ENCODE results near the gene GALNT2. TPM values are rescaled to one million over a fixed set of nuclear protein-coding genes. Genes with fewer than 3 reads are reported as not detected.

Gene GALNT2
- total RNA-seq, 2 experiments from 2014 or later: 59.8 to 62.4 TPM

DNA sequence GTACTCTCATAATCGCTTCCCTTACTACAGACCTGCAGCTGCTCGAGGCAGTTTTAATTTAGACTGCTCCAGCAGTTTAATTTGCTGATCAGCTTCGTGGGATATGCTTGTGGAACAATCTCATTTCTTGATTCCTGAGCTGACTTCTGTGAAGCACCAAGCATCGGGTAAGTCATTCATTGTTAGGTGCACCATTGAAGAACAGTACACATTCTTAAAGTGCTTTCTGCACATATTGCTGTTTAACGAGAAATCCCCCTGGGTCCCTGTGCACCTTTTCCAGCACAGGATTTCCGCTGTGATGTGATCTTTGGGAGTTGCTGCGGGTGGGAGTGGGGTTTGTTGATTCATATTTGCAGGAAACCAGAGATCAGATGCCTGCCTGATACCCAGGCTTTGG lies 9.1 kb downstream of the GALNT2 start:
- Mint-ChIP-seq H3K27me3 (ENCODE audit: low read depth) (no peaks in the 10 kb centered on the region), H3K4me3 (peak overlapping the region; percentile 6), H3K27ac (peak overlapping the region; percentile 70), H3K4me1 (ENCODE audit: low read depth) (peaks cover 63% of the 10 kb centered on the region), H3K9me3 (no peaks in the 10 kb centered on the region), H3K36me3 (ENCODE audit: low read depth) (peaks cover 26% of the 10 kb centered on the region)
- intact Hi-C loops (cut with micrococcal nuclease): no loop called here
- DNase-seq: no peak
- CTCF ChIA-PET: interaction anchor here (3.0 kb wide), 1 partner anchor 34 kb away, joined by 10 read pairs; no protein-coding TSS in a partner anchor

DNA sequence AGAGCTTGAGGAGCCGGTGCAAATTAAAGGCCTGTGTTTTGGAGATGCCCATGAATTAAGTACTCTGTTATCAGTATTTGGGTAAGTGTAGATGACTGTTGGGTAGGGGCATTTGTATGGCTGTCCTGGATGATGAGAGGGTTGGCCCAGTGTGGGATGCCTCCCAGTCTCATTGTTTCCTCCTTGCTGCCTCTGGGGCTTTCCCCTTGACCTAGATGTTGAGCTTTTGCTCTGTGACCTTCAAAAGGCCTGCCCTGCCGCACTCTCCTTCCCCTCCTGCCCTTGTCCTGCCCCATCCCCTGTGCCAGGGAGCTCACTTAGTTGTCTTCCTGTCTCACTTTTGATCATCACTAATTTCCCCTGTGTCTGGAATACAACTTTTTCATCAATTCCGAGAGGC lies 10.0 kb downstream of the GALNT2 start:
- CTCF ChIA-PET: interaction anchor here (0.9 to 3.0 kb wide), 2 partner anchors 8 to 33 kb away, joined by 4 to 10 read pairs; no protein-coding TSS in a partner anchor
- Mint-ChIP-seq H3K27ac (peak overlapping the region; percentile 70), H3K27me3 (ENCODE audit: low read depth) (no peaks in the 10 kb centered on the region), H3K36me3 (ENCODE audit: low read depth) (peaks cover 34% of the 10 kb centered on the region), H3K4me1 (ENCODE audit: low read depth) (peaks cover 54% of the 10 kb centered on the region), H3K9me3 (no peaks in the 10 kb centered on the region), H3K4me3 (no peak overlapping the region)
- DNase-seq: no peak
- intact Hi-C loops (cut with micrococcal nuclease): loop anchor here (1.0 kb wide), 1 partner anchor 9 kb away; no protein-coding TSS in a partner anchor

DNA sequence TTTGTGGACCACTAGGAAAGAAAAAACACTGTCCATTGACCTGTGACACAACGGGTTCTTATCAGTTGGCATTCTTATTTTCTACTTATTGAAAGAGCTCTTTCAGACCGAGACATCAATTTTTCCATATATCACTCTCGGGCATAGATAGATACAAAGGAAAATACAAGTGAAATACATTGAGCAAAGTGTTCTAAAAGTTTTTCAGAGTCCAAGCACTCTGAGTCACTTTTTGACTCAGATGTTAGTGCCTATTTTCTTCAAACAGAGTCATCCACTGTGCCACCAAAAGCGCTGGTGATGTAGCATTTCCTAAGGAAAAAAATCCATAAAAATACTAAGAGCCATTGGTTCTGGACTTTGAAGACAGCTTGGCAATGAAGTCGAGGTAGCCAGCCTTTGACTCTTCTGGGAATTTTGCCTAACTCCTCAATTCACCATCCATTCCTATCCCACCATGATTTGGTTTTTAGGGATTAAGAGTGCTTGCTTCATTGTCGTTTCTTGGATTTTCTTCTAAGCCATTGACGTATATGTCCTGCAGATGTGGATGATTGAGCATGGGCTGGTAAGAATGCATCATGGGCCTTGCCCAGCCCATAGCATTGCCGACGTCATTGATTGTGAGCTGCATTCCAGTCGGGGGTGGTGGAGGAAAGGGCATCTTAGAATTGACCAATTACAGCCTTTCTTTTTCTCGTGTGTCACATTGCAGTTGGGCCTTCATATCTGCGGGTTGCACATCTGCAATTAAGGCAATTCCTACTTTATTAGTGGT lies 10.6 kb downstream of the GALNT2 start:
- CTCF ChIA-PET: interaction anchor here (0.7 to 3.0 kb wide), 4 partner anchors 9 to 52 kb away, joined by 4 to 10 read pairs (median 6); no protein-coding TSS in a partner anchor
- peak overlapping the region; percentile 70 for H3K27ac Mint-ChIP-seq
- peaks cover 51% of the 10 kb centered on the region for H3K4me1 Mint-ChIP-seq (ENCODE audit: low read depth)

DNA sequence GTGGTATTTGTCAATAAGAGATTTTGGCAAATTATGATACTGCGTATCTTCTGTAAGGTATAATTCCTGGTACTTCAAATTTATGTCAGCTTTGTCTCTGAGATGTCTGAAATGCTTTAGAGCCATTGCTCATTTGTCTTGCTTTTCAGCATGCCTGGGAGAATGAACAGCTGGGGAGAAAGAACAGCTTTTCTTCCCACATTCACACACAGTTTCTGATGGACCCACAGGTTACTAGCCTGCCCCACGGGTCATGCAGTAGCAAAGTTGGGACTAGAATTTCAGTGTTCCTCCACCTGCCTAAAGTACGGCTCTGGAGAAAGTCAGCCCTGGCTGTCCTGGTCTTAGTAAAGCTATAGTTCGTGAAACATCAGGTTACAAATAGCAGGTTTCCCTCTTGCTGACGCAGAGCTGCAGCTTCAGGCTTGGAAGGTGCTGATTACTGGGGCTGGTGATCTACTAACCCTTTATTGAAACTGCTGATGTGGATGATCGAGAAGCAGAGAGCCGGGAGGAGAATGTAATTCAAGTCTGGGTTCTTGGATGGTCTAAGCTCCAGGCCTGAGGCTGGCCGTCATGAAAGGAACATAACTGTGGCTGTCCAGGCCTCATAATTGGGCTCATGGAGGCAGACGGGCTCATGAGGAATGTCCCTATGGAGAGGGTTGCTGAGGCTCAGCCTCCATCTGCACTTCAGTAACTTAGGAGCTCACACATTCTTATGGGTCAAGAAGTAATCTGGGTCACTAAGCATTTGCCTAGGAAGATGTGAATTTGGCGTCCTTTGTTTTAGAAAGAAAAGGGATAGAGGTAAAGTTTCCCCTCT lies 12.4 kb downstream of the GALNT2 start:
- no peak for DNase-seq
- CTCF ChIA-PET: interaction anchor here (1.5 to 3.0 kb wide), 2 partner anchors 24 to 30 kb away, joined by 8 to 10 read pairs; no protein-coding TSS in a partner anchor
- peaks cover 11% of the 10 kb centered on the region for H3K9me3 Mint-ChIP-seq
- no peak overlapping the region for H3K27ac Mint-ChIP-seq
- no peaks in the 10 kb centered on the region for H3K27me3 Mint-ChIP-seq (ENCODE audit: low read depth)
- intact Hi-C loops (cut with micrococcal nuclease): no loop called here
- peaks cover 43% of the 10 kb centered on the region for H3K36me3 Mint-ChIP-seq (ENCODE audit: low read depth)
- peaks cover 53% of the 10 kb centered on the region for H3K4me1 Mint-ChIP-seq (ENCODE audit: low read depth)
- H3K4me3 Mint-ChIP-seq: no peak overlapping the region

More for the DNA sequence above, 10.6 kb downstream of the GALNT2 start:
- H3K4me3 Mint-ChIP-seq: no peak overlapping the region
- no peaks in the 10 kb centered on the region for H3K27me3 Mint-ChIP-seq (ENCODE audit: low read depth)
- intact Hi-C loops (cut with micrococcal nuclease): loop anchor here (1.0 kb wide), 1 partner anchor 9 kb away; no protein-coding TSS in a partner anchor
- H3K9me3 Mint-ChIP-seq: peaks cover 3% of the 10 kb centered on the region
- no peak for DNase-seq
- H3K36me3 Mint-ChIP-seq (ENCODE audit: low read depth): peaks cover 37% of the 10 kb centered on the region

DNA sequence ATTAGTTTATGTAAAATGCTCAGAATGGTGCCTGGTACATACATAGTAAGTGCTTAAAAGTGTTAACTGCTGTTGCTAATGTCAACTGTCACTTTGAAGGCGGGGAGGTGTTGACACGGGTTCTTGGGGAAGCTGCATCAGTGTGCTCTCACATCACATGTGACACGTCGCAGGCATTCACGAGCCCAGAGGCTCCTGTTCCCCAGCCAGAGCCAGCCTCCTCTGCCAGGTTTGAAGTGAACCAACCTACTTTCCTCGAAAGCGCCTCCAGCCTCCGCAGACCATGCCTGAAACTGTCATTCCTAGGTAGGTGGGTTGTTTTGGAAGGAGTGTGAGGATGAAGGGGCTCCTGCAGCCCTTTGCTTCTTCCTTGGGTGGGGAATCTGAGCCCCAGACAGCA lies 13.8 kb downstream of the GALNT2 start:
- peaks cover 60% of the 10 kb centered on the region for H3K4me1 Mint-ChIP-seq (ENCODE audit: low read depth)
- H3K27me3 Mint-ChIP-seq (ENCODE audit: low read depth): no peaks in the 10 kb centered on the region
- H3K4me3 Mint-ChIP-seq: no peak overlapping the region
- peaks cover 11% of the 10 kb centered on the region for H3K9me3 Mint-ChIP-seq
- intact Hi-C loops (cut with micrococcal nuclease): no loop called here
- DNase-seq: no peak
- peaks cover 39% of the 10 kb centered on the region for H3K36me3 Mint-ChIP-seq (ENCODE audit: low read depth)
- H3K27ac Mint-ChIP-seq: no peak overlapping the region
- CTCF ChIA-PET: interaction anchor here (0.7 to 1.0 kb wide), 2 partner anchors 29 to 87 kb away, joined by 3 read pairs; no protein-coding TSS in a partner anchor

DNA sequence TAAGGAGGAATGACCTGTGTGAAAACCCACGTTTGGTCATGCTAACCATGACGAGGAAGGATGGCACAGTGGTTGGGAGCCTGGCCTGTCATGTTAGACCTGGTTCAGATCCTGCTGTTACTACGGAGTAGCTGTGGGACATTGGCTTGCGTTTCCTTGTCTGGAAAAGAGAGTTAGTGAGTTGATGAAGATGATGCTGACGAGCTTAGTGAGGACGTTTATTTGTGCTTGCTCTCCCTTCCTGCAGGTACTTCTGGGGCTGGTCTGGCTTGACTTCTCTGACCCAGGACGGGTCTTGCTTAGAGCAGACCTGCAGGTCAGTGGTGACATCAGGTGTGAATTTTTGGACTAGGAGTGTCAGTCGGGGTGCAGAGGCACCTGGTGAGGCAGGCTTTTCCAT lies 14.7 kb downstream of the GALNT2 start:
- no peak overlapping the region for H3K4me3 Mint-ChIP-seq
- peaks cover 31% of the 10 kb centered on the region for H3K36me3 Mint-ChIP-seq (ENCODE audit: low read depth)
- DNase-seq: no peak
- peaks cover 59% of the 10 kb centered on the region for H3K4me1 Mint-ChIP-seq (ENCODE audit: low read depth)
- intact Hi-C loops (cut with micrococcal nuclease): no loop called here
- H3K27me3 Mint-ChIP-seq (ENCODE audit: low read depth): no peaks in the 10 kb centered on the region
- CTCF ChIA-PET: interaction anchor here (0.6 to 1.0 kb wide), 4 partner anchors 11 to 128 kb away, joined by 3 read pairs; no protein-coding TSS in a partner anchor
- H3K9me3 Mint-ChIP-seq: peaks cover 11% of the 10 kb centered on the region
- H3K27ac Mint-ChIP-seq: no peak overlapping the region

DNA sequence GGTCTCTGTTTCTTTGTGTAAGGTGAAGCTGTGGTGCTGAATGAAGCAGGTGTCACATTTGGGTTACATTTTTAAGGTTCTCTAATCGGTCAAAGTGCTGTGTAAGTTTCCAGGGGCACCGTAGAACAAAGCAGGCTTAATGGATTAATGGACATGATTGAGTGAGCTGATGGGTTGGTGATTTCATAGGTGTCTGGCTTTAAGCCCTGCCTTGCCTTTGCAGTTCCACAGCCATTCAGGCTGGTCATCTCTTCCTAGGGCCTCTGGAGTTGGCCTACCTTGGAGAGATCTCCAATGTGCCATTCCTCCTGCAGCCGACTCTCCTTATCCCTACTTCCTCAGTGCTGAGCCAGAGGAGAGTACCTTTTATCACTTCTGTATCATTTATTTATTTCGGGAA lies 15.2 kb downstream of the GALNT2 start:
- Mint-ChIP-seq H3K4me3 (no peak overlapping the region), H3K36me3 (ENCODE audit: low read depth) (peaks cover 27% of the 10 kb centered on the region), H3K27me3 (ENCODE audit: low read depth) (no peaks in the 10 kb centered on the region), H3K9me3 (peaks cover 11% of the 10 kb centered on the region), H3K4me1 (ENCODE audit: low read depth) (peaks cover 59% of the 10 kb centered on the region), H3K27ac (no peak overlapping the region)
- intact Hi-C loops (cut with micrococcal nuclease): no loop called here
- DNase-seq: no peak
- CTCF ChIA-PET: interaction anchor here (0.9 to 4.0 kb wide), 2 partner anchors 12 to 28 kb away, joined by 3 to 15 read pairs; no protein-coding TSS in a partner anchor

DNA sequence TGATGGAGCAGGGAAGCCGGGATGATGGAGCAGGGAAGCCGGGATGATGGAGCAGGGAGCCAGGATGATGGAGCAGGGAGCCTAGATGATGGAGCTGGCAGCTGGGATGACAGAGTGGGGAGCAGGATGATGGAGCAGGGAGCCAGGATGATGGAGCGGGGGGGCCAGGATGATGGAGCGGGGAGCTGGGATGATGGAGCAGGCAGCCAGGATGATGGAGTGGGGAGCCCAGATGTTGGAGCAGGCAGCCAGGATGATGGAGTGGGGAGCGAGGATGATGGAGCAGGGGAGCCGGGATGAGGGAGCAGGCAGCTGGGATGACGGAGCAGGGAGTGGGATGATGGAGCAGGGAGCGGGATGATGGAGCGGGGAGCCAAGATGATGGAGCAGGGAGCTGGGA lies 16.0 kb downstream of the GALNT2 start:
- Mint-ChIP-seq H3K36me3 (ENCODE audit: low read depth) (peaks cover 25% of the 10 kb centered on the region), H3K27me3 (ENCODE audit: low read depth) (no peaks in the 10 kb centered on the region), H3K4me1 (ENCODE audit: low read depth) (peaks cover 60% of the 10 kb centered on the region), H3K9me3 (peaks cover 11% of the 10 kb centered on the region), H3K27ac (peak overlapping the region; percentile 48), H3K4me3 (peak overlapping the region; percentile 25)
- CTCF ChIA-PET: interaction anchor here (0.6 to 4.0 kb wide), 4 partner anchors 21 to 187 kb away, joined by 3 to 15 read pairs (median 5); no protein-coding TSS in a partner anchor
- intact Hi-C loops (cut with micrococcal nuclease): no loop called here
- DNase-seq: no peak

DNA sequence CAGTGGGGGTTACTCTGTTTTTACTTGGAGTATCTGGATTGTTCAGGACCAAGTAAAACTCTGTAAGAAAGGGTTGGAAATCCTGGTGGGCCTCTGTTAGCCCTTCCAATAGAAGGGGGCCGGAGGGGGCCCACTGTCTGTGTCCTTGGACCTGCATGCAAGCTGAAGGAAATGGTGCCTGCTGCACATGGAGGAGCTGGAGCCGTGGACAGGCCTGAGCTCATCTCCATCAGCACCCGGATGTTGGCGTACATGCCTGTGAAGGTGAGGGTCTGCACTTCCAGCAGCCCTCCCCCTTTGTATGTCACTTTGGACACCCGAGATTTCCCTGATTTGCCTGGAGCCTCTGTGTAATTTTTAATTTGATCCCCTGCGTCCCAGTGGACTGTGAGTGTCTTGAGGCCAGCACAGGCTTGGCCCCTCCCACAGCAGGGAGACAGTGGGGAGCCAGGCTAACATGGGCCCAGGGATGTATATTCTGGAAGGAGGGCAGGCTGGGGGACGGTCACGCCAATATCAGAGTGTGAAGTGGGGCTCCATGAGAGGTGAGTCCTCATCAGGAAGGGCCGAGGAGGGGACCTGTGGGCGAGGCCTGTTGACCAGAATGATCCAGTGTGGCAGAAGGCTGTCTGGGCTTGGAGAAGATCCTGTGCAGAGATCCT lies 16.8 kb downstream of the GALNT2 start:
- H3K27me3 Mint-ChIP-seq (ENCODE audit: low read depth): no peaks in the 10 kb centered on the region
- peaks cover 30% of the 10 kb centered on the region for H3K36me3 Mint-ChIP-seq (ENCODE audit: low read depth)
- intact Hi-C loops (cut with micrococcal nuclease): loop anchor here (1.0 kb wide), 6 partner anchors 11 to 53 kb away; no protein-coding TSS in a partner anchor
- H3K4me1 Mint-ChIP-seq (ENCODE audit: low read depth): peaks cover 65% of the 10 kb centered on the region
- CTCF ChIA-PET: interaction anchor here (0.7 to 4.0 kb wide), 3 partner anchors 26 to 187 kb away, joined by 3 to 15 read pairs (median 4); no protein-coding TSS in a partner anchor
- peak overlapping the region; percentile 39 for H3K4me3 Mint-ChIP-seq
- H3K9me3 Mint-ChIP-seq: peaks cover 11% of the 10 kb centered on the region
- H3K27ac Mint-ChIP-seq: peak overlapping the region; percentile 82
- DNase-seq: no peak

DNA sequence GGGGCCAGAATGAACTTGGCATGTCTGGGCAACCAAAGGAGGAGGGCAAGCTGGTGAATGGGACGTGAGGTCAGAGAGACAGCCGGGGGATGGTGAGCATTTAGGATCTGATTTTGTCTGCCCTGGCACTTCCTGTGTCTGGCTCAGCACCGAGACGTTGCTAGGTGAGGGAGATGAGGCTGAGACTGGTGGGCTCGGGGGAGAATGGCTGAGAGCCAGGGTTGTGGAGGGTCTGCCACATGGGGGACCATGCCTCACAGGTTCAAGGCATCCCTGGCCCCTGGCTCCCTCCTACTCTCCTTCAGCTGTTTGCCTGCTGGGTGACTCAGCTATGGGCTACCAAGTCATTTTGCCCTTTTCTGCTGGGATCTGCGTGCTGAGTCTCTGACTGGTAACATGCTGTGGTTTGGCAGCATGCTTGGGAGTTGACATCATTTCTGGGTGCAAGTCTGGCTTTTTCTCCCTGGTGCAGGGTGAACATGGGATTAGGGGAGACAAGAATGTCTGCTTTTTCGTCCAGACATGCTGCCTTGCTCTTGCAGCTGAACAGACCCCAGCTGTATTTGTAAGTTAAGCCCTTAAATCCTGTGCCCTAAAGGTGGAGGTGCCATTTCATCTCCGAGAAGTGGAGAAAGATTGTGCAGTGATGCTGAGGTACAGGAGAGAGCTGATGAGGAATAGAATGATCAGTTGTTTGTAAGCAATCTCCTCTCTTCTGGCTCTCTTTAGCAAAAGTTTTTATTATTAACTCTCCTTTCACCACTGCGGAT lies 17.6 kb downstream of the GALNT2 start:
- H3K4me3 Mint-ChIP-seq: peak overlapping the region; percentile 39
- peaks cover 11% of the 10 kb centered on the region for H3K9me3 Mint-ChIP-seq
- peak overlapping the region; percentile 82 for H3K27ac Mint-ChIP-seq
- H3K27me3 Mint-ChIP-seq (ENCODE audit: low read depth): no peaks in the 10 kb centered on the region
- intact Hi-C loops (cut with micrococcal nuclease): loop anchor here (1.0 kb wide), 6 partner anchors 11 to 53 kb away; no protein-coding TSS in a partner anchor
- peak; percentile 91 for DNase-seq
- CTCF ChIA-PET: interaction anchor here (1.1 to 4.0 kb wide), 4 partner anchors 20 to 186 kb away, joined by 3 to 15 read pairs (median 4); no protein-coding TSS in a partner anchor
- peaks cover 34% of the 10 kb centered on the region for H3K36me3 Mint-ChIP-seq (ENCODE audit: low read depth)
- peaks cover 69% of the 10 kb centered on the region for H3K4me1 Mint-ChIP-seq (ENCODE audit: low read depth)

DNA sequence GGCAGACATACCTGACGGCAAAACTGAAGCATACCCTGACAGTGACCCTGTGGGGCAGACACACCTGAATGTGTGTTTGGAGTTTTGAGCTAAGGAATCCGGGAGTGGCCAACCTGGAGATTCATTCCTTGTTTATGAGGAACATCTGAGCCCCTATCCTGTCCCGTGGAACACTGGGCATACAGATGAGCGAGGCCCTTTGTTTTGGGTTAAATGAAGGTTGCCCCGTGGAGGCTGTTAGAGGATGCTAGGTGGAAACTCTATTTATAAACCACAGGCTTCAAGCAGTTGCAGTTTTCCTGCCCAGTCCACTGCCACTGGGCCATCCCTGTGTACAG lies 18.1 kb downstream of the GALNT2 start:
- DNase-seq: no peak
- Mint-ChIP-seq H3K27me3 (ENCODE audit: low read depth) (no peaks in the 10 kb centered on the region), H3K9me3 (peaks cover 11% of the 10 kb centered on the region), H3K4me3 (no peak overlapping the region), H3K4me1 (ENCODE audit: low read depth) (peaks cover 68% of the 10 kb centered on the region), H3K36me3 (ENCODE audit: low read depth) (peaks cover 34% of the 10 kb centered on the region), H3K27ac (peak overlapping the region; percentile 10)
- intact Hi-C loops (cut with micrococcal nuclease): no loop called here
- CTCF ChIA-PET: interaction anchor here (1.1 to 4.0 kb wide), 3 partner anchors 19 to 82 kb away, joined by 3 to 15 read pairs (median 4); no protein-coding TSS in a partner anchor
